ENCODE data around the gene SLMAP. TPM values are rescaled to one million over a fixed set of nuclear protein-coding genes. Genes with fewer than 3 reads are reported as not detected.
A peak's percentile ranks its signal among the peaks of the same experiment; 100 is the strongest.

Gene SLMAP
- total and polyA plus RNA-seq, 2 of the 13 experiments (the other 11 are each of a cell fraction or from before 2014, with no cell fraction given): 24.0 to 48.3 TPM

GRCh38 chr3:57946970-57947381, 190.9 kb downstream of the SLMAP start (continued):
- 0 out of 2 replicates have a peak, but pooled peaks have one; percentile 25 for TF ChIP-seq ZBTB2 (CRISPR knock-in tag; IDR thresholded peaks at IDR 0.05; ENCODE audit: low read depth)
- TF ChIP-seq KLF11 (CRISPR knock-in tag; IDR thresholded peaks at IDR 0.05): no peak
- TF ChIP-seq BORCS8-MEF2B (CRISPR knock-in tag; IDR thresholded peaks at IDR 0.05): no peak
- TF ChIP-seq CHD2 (IDR thresholded peaks at IDR 0.05; ENCODE audit: low read depth, low read length): no peak
- TF ChIP-seq ZBTB20 (CRISPR knock-in tag; IDR thresholded peaks at IDR 0.05; ENCODE audit: borderline replicate concordance, low read depth): peak; percentile 48; the same call in 1 of the 2 replicates
- TF ChIP-seq TOPORS (CRISPR knock-in tag; IDR thresholded peaks at IDR 0.05): no peak
- TF ChIP-seq GLI4 (CRISPR knock-in tag; IDR thresholded peaks at IDR 0.05; ENCODE audit: borderline replicate concordance): no peak
- TF ChIP-seq NKX3-1 (CRISPR knock-in tag; IDR thresholded peaks at IDR 0.05): no peak
- TF ChIP-seq GABPB1 (CRISPR knock-in tag; IDR thresholded peaks at IDR 0.05): no peak
- 0 out of 2 replicates have a peak, but pooled peaks have one; percentile 21 for TF ChIP-seq HDAC1 (CRISPR knock-in tag; IDR thresholded peaks at IDR 0.05)
- no peak for TF ChIP-seq BATF2 (CRISPR knock-in tag; IDR thresholded peaks at IDR 0.05)
- no peak for TF ChIP-seq KDM5B (CRISPR knock-in tag; IDR thresholded peaks at IDR 0.05; ENCODE audit: borderline replicate concordance)
- no peak for TF ChIP-seq KMT2B (CRISPR knock-in tag; IDR thresholded peaks at IDR 0.05)
- TF ChIP-seq ARNTL (CRISPR knock-in tag; IDR thresholded peaks at IDR 0.05): peak; percentile 65
- TF ChIP-seq HDAC2 (CRISPR knock-in tag; IDR thresholded peaks at IDR 0.05): peak; percentile 23; the same call in 1 of the 2 replicates
- no peak for TF ChIP-seq ZNF326 (CRISPR knock-in tag; IDR thresholded peaks at IDR 0.05; ENCODE audit: borderline replicate concordance)
- TF ChIP-seq SAP130 (CRISPR knock-in tag; IDR thresholded peaks at IDR 0.05; ENCODE audit: low read depth): no peak
- peak; percentile 52; the same call in 1 of the 2 replicates for TF ChIP-seq NR2F6 (IDR thresholded peaks at IDR 0.05)
- 0 out of 2 replicates have a peak, but pooled peaks have one; percentile 29 for TF ChIP-seq NR2F6 (CRISPR knock-in tag; IDR thresholded peaks at IDR 0.05)
- TF ChIP-seq, protein P1, sequence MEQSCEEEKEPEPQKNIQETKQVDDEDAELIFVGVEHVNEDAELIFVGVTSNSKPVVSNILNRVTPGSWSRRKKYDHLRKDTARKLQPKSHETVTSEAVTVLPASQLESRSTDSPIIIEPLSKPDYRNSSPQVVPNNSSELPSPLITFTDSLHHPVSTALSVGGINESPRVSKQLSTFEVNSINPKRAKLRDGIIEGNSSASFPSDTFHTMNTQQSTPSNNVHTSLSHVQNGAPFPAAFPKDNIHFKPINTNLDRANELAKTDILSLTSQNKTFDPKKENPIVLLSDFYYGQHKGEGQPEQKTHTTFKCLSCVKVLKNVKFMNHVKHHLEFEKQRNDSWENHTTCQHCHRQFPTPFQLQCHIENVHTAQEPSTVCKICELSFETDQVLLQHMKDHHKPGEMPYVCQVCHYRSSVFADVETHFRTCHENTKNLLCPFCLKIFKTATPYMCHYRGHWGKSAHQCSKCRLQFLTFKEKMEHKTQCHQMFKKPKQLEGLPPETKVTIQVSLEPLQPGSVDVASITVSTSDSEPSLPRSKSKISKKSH (CRISPR knock-in tag; IDR thresholded peaks at IDR 0.05; ENCODE audit: borderline replicate concordance): no peak
- TF ChIP-seq MXD4 (CRISPR knock-in tag; IDR thresholded peaks at IDR 0.05): no peak
- TF ChIP-seq, protein P2, sequence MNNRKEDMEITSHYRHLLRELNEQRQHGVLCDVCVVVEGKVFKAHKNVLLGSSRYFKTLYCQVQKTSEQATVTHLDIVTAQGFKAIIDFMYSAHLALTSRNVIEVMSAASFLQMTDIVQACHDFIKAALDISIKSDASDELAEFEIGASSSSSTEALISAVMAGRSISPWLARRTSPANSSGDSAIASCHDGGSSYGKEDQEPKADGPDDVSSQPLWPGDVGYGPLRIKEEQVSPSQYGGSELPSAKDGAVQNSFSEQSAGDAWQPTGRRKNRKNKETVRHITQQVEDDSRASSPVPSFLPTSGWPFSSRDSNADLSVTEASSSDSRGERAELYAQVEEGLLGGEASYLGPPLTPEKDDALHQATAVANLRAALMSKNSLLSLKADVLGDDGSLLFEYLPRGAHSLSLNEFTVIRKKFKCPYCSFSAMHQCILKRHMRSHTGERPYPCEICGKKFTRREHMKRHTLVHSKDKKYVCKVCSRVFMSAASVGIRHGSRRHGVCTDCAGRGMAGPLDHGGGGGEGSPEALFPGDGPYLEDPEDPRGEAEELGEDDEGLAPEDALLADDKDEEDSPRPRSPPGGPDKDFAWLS (CRISPR knock-in tag; IDR thresholded peaks at IDR 0.05; ENCODE audit: borderline replicate concordance): no peak
- no peak for TF ChIP-seq RCOR2 (CRISPR knock-in tag; IDR thresholded peaks at IDR 0.05)
- no peak for TF ChIP-seq ZNF747 (CRISPR knock-in tag; IDR thresholded peaks at IDR 0.05; ENCODE audit: borderline replicate concordance)
- TF ChIP-seq, protein P3, sequence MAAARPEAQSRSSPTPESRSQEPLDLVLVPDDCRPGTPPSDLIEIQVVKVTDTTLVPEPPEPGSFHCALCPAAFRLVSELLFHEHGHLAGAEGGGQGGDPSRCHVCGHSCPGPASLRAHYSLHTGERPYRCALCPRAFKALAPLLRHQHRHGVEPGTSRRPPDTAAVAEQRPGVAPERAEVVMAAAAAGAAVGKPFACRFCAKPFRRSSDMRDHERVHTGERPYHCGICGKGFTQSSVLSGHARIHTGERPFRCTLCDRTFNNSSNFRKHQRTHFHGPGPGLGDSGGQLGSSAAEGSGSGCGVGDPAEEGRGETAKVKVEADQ (CRISPR knock-in tag; IDR thresholded peaks at IDR 0.05; ENCODE audit: borderline replicate concordance): no peak
- no peak for TF ChIP-seq MXD1 (CRISPR knock-in tag; IDR thresholded peaks at IDR 0.05)
